ENCODE data around the gene UVRAG. TPM values are rescaled to one million over a fixed set of nuclear protein-coding genes. Genes with fewer than 3 reads are reported as not detected.

UVRAG gene
- total and polyA plus RNA-seq, 2 of the 13 experiments (the other 11 are each of a cell fraction or from before 2014, with no cell fraction given): 9.7 to 17.3 TPM

DNA sequence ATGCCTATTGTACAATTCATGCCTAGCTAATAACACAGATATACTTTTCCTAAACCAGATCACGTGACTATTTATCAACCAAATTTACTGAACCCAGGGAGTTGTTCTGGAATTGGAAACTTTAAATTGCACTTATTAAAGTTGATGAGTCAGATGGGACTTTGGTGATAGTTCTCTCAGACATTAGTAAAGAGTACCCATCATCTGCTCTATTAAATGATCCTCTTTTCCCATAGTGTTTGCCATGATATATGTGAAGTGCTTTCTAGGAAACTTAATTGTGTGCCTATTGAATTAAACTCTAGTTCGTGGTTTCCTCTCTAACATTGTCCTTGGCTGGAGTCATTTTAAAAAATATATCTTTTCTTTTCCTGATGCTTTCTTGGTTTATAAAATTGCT lies 99.0 kb downstream of the UVRAG start (continued):
- TF ChIP-seq, protein P1, sequence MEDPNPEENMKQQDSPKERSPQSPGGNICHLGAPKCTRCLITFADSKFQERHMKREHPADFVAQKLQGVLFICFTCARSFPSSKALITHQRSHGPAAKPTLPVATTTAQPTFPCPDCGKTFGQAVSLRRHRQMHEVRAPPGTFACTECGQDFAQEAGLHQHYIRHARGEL (CRISPR knock-in tag; IDR thresholded peaks at IDR 0.05): no peak
- TF ChIP-seq ZNF33A (CRISPR knock-in tag; IDR thresholded peaks at IDR 0.05; ENCODE audit: borderline replicate concordance): no peak

DNA sequence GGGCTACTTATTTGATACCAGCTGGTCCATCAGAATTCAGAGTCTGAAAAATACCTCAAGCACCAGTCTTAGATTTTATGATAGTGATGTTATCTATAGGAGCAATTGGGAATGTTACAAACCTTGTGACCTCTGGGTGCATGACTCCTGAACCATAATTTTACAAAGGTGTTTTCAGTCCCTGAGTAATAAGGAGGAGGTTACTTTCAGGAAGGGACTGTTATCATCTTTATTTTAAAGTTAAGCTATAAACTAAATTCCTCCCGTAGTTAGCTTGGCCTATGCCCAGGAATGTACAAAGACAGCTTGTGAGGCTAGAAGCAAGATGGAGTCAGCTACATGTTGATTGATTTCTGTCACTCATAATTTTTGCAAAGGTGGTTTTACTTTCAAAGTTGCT lies 101.9 kb downstream of the UVRAG start:
- no TSS peak for BruUV-seq (replicated peaks)
- intact Hi-C loops (cut with micrococcal nuclease; ENCODE audit: unreplicated experiment): no loop called here
- TF ChIP-seq ZNF18 (CRISPR knock-in tag; IDR thresholded peaks at IDR 0.05; ENCODE audit: insufficient replicate concordance) (no peak), SIX1 (CRISPR knock-in tag; IDR thresholded peaks at IDR 0.05; ENCODE audit: borderline replicate concordance) (no peak), ONECUT2 (CRISPR knock-in tag; IDR thresholded peaks at IDR 0.05) (no peak), ZSCAN30 (CRISPR knock-in tag; IDR thresholded peaks at IDR 0.05) (no peak), NAIF1 (CRISPR knock-in tag; IDR thresholded peaks at IDR 0.05; ENCODE audit: borderline replicate concordance) (no peak), SNRNP70 (IDR thresholded peaks at IDR 0.05; ENCODE audit: low read depth, low read length) (no peak), MTF1 (CRISPR knock-in tag; IDR thresholded peaks at IDR 0.05) (no peak), REXO4 (CRISPR knock-in tag; IDR thresholded peaks at IDR 0.05; ENCODE audit: borderline replicate concordance) (no peak), MAFG (CRISPR knock-in tag; IDR thresholded peaks at IDR 0.05) (no peak), HMG20A (CRISPR knock-in tag; IDR thresholded peaks at IDR 0.05; ENCODE audit: borderline replicate concordance) (no peak), NFAT5 (CRISPR knock-in tag; IDR thresholded peaks at IDR 0.05) (no peak)
- TF ChIP-seq, protein P2, sequence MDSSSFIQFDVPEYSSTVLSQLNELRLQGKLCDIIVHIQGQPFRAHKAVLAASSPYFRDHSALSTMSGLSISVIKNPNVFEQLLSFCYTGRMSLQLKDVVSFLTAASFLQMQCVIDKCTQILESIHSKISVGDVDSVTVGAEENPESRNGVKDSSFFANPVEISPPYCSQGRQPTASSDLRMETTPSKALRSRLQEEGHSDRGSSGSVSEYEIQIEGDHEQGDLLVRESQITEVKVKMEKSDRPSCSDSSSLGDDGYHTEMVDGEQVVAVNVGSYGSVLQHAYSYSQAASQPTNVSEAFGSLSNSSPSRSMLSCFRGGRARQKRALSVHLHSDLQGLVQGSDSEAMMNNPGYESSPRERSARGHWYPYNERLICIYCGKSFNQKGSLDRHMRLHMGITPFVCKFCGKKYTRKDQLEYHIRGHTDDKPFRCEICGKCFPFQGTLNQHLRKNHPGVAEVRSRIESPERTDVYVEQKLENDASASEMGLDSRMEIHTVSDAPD (CRISPR knock-in tag; IDR thresholded peaks at IDR 0.05): no peak

More for the DNA sequence above, 101.9 kb downstream of the UVRAG start:
- ChIA-PET CTCF (ENCODE audit: low intra/inter-chr PET ratio, low total read pairs) (no interaction called here), POLR2A (no interaction called here)
- H3K27me3 ChIP-seq (ENCODE audit: control insufficient read depth in 1 of 2, insufficient read depth in 2 of 2, low read length in 2 of 2): no peaks in the 10 kb centered on the region
- in situ Hi-C loops (cut with HindIII; ENCODE audit: extremely low pct_ligation_motif_present, low pct_unique_long_range_greater_than_20kb): no loop called here
- ATAC-seq (no peak), DNase-seq (ENCODE audit: low spot score) (no peak), FAIRE-seq (no peak)
- peaks cover 0 to 10% of the 10 kb centered on the region in 2 experiments; a peak in 1 of 5 replicates for H3K36me3 ChIP-seq (replicated peaks in 1 of 2; ENCODE audit: control insufficient read depth in 1 of 2, insufficient read depth in 2 of 2, low read length in 2 of 2)
- H4K20me1 ChIP-seq (ENCODE audit: insufficient read depth, low read length): no peaks in the 10 kb centered on the region
- WGBS (ENCODE audit: low lambda C conversion rate): 96% methylated on average over 1 of the region's 1 CpG
- no peak overlapping the region for H2AFZ ChIP-seq (ENCODE audit: low read length)
- H3K79me2 ChIP-seq (ENCODE audit: insufficient read depth, low read length): no peaks in the 10 kb centered on the region
- no peak overlapping the region for H3K4me3 ChIP-seq (replicated peaks in 1 of 3; ENCODE audit: insufficient read depth in 1 of 3, low read depth in 2 of 3, low read length in 3 of 3)
- H3K9ac ChIP-seq (ENCODE audit: insufficient read depth, low read depth, low read length): no peak overlapping the region
- H3K9me3 ChIP-seq (ENCODE audit: low read length): no peaks in the 10 kb centered on the region
- H3K27ac ChIP-seq (ENCODE audit: extremely low read length, insufficient read depth, low read length): no peak overlapping the region
- no peaks in the 10 kb centered on the region for H3K4me1 ChIP-seq (ENCODE audit: insufficient read depth, low read length)
- no peak overlapping the region for H3K4me2 ChIP-seq (ENCODE audit: low read depth, low read length)

All from HepG2 (cell line).